Natural killer cell (primary cell): ENCODE measurements around the gene VPS37B. TPM values are rescaled to one million over a fixed set of nuclear protein-coding genes. Genes with fewer than 3 reads are reported as not detected.

ENCODE experiments used
- total RNA-seq, 4 donors: library from RNA; stranded (reverse); fragments of 120-200 nt in 1 of 4; gene quantifications; one replicate each; pipeline versions ENCODE4 v1.2.3 to v1.2.4, GENCODE V29; 2013 to 2022

Gene VPS37B
- total RNA-seq, 3 donors from 2014 or later (not counting 1 experiment from before 2014, with no cell fraction given), result 142 to 167 (median 165) TPM

Other genes starting within 250 kb of the VPS37B start
- 1 to 10 TPM; 1.3 to 8.5 (median 1.5) TPM for gene HCAR2, start 192.8 kb downstream of the VPS37B start, total RNA-seq
- 10 to 100 TPM in 1 of 3 donors, 1 to 10 TPM in 2; 1.8 to 14.7 (median 9.9) TPM for gene HCAR3, start 179.3 kb downstream of the VPS37B start, total RNA-seq
- gene HCAR1, start 165.3 kb downstream of the VPS37B start, total RNA-seq, result under 1 TPM in 1 of 3 donors, not detected in 2; 0.15 TPM
- 10 to 100 TPM; 30.5 to 42.9 (median 42.7) TPM for gene DENR, start 143.3 kb downstream of the VPS37B start, total RNA-seq
- 1 to 10 TPM in 1 of 3 donors, under 1 TPM in 2; 0.29 to 2.1 (median 0.85) TPM for gene CCDC62, start 121.6 kb downstream of the VPS37B start, total RNA-seq
- gene HIP1R, start 60.7 kb downstream of the VPS37B start, total RNA-seq, result 10 to 100 TPM; 78.6 to 93.1 (median 85.5) TPM
- 1 to 10 TPM; 2.4 to 4.0 (median 3.3) TPM for gene ABCB9, start 70.3 kb upstream of the VPS37B start, total RNA-seq
- 10 to 100 TPM; 16.6 to 23.7 (median 20.7) TPM for gene OGFOD2, start 79.1 kb upstream of the VPS37B start, total RNA-seq
- 100 to 1,000 TPM in 2 of 3 donors, 10 to 100 TPM in 1; 97.2 to 136 (median 116) TPM for gene ARL6IP4, start 84.6 kb upstream of the VPS37B start, total RNA-seq